Measurements from ENCODE around the gene SENP1. TPM values are rescaled to one million over a fixed set of nuclear protein-coding genes. Genes with fewer than 3 reads are reported as not detected.
"Not testable (repeated sequence)": the region's sequence is repeated elsewhere in the genome, so short reads cannot be mapped to it uniquely, and the experiment has no call there.

Gene SENP1
- polyA plus RNA-seq, 1 donor from 2014 or later: 14.0 TPM

DNA sequence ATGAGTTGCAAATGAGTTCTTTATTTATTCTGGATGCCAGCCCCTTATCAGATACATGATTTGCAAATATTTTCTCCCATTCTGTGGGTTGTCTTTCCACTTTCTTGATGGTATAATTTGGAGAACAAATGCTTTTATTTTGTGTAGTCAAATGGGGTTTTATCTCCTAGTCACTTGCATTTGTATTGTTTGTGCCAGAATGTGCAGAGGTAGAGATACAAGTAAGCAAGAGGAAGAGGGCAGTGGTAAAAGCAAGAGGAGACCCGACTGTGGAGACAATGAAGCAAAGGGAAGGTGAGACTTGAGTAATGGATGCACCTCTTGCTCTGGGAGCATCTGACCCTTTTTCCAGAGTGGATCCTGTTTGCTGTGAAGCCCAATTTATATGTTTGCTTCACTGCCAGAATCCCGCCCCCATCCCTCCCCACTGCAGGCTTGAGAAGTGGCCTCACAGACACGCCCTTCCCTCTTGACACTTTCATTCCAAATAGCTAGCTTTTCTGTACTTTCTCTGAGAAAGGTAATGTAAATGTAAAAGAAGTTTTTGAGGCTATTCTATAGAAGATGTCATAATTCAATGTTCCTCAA is 12.5 kb upstream of the SENP1 start:
- H3K4me2 ChIP-seq (ENCODE audit: low read length): peak overlapping the region; percentile 52
- H3K9me3 ChIP-seq (ENCODE audit: low read length): no peaks in the 10 kb centered on the region
- H3K79me2 ChIP-seq (replicated peaks; ENCODE audit: insufficient read depth, low read length): peaks cover 16% of the 10 kb centered on the region
- peak overlapping the region; percentile 83 for H3K27ac ChIP-seq (ENCODE audit: low read length)
- no peaks in the 10 kb centered on the region for H3K27me3 ChIP-seq (ENCODE audit: insufficient read depth, low read depth, low read length)
- H3K36me3 ChIP-seq (ENCODE audit: insufficient read depth, low read length): no peaks in the 10 kb centered on the region
- no peaks in the 10 kb centered on the region for H3K9me2 ChIP-seq (ENCODE audit: insufficient read depth, low read length)
- no peaks in the 10 kb centered on the region for H3F3A ChIP-seq (ENCODE audit: insufficient read depth, low read length, poor library complexity, severe bottlenecking)
- H3K4me3 ChIP-seq (ENCODE audit: low read length): peak overlapping the region; percentile 84
- TF ChIP-seq, protein P1, sequence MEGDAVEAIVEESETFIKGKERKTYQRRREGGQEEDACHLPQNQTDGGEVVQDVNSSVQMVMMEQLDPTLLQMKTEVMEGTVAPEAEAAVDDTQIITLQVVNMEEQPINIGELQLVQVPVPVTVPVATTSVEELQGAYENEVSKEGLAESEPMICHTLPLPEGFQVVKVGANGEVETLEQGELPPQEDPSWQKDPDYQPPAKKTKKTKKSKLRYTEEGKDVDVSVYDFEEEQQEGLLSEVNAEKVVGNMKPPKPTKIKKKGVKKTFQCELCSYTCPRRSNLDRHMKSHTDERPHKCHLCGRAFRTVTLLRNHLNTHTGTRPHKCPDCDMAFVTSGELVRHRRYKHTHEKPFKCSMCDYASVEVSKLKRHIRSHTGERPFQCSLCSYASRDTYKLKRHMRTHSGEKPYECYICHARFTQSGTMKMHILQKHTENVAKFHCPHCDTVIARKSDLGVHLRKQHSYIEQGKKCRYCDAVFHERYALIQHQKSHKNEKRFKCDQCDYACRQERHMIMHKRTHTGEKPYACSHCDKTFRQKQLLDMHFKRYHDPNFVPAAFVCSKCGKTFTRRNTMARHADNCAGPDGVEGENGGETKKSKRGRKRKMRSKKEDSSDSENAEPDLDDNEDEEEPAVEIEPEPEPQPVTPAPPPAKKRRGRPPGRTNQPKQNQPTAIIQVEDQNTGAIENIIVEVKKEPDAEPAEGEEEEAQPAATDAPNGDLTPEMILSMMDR (IDR thresholded peaks at IDR 0.05; ENCODE audit: poor library complexity, severe bottlenecking): no peak
- no peak for TF ChIP-seq SMC3 (conservative IDR thresholded peaks at IDR 0.05; ENCODE audit: poor library complexity)
- TF ChIP-seq EP300 (conservative IDR thresholded peaks at IDR 0.05; ENCODE audit: poor library complexity, severe bottlenecking): no peak
- H3K9ac ChIP-seq (ENCODE audit: low read length): peak overlapping the region; percentile 81
- no peaks in the 10 kb centered on the region for H4K20me1 ChIP-seq (ENCODE audit: insufficient read depth)
- H2AFZ ChIP-seq (ENCODE audit: low read depth, low read length): peak overlapping the region; percentile 86

GRCh38 chr12:48115957-48116356 is 10.1 kb upstream of the SENP1 start:
- no peak overlapping the region for H3K4me3 ChIP-seq (ENCODE audit: low read length)
- no peak overlapping the region for H3K9ac ChIP-seq (ENCODE audit: low read length)
- H3F3A ChIP-seq (ENCODE audit: insufficient read depth, low read length, poor library complexity, severe bottlenecking): no peaks in the 10 kb centered on the region
- peaks cover 8% of the 10 kb centered on the region for H3K79me2 ChIP-seq (replicated peaks; ENCODE audit: insufficient read depth, low read length)
- no peaks in the 10 kb centered on the region for H3K9me2 ChIP-seq (ENCODE audit: insufficient read depth, low read length)
- TF ChIP-seq EZH2 (IDR thresholded peaks at IDR 0.05; ENCODE audit: borderline replicate concordance, insufficient read depth, low read length, poor library complexity, severe bottlenecking): no peak
- TF ChIP-seq SMC3 (conservative IDR thresholded peaks at IDR 0.05; ENCODE audit: poor library complexity): no peak
- no peak for TF ChIP-seq TAF1 (IDR thresholded peaks at IDR 0.05; ENCODE audit: low read depth)
- TF ChIP-seq EP300 (conservative IDR thresholded peaks at IDR 0.05; ENCODE audit: poor library complexity, severe bottlenecking): no peak
- TF ChIP-seq REST (IDR thresholded peaks at IDR 0.05; ENCODE audit: borderline replicate concordance): no peak
- TF ChIP-seq RAD21 (conservative IDR thresholded peaks at IDR 0.05): no peak
- TF ChIP-seq, protein P1 (IDR thresholded peaks at IDR 0.05; ENCODE audit: poor library complexity, severe bottlenecking): no peak
- no peak for TF ChIP-seq POLR2AphosphoS5 (IDR thresholded peaks at IDR 0.05)
- TF ChIP-seq MXI1 (conservative IDR thresholded peaks at IDR 0.05; ENCODE audit: poor library complexity, severe bottlenecking): no peak
- H2AFZ ChIP-seq (ENCODE audit: low read depth, low read length): no peak overlapping the region
- H4K20me1 ChIP-seq (ENCODE audit: insufficient read depth): no peaks in the 10 kb centered on the region
- no peaks in the 10 kb centered on the region for H3K27me3 ChIP-seq (ENCODE audit: insufficient read depth, low read depth, low read length)
- no peak overlapping the region for H3K27ac ChIP-seq (ENCODE audit: low read length)
- H3K9me3 ChIP-seq (ENCODE audit: low read length): no peaks in the 10 kb centered on the region
- H3K4me2 ChIP-seq (ENCODE audit: low read length): no peak overlapping the region
- no peaks in the 10 kb centered on the region for H3K36me3 ChIP-seq (ENCODE audit: insufficient read depth, low read length)

- H3K27ac ChIP-seq (ENCODE audit: low read length); H3K36me3 ChIP-seq (ENCODE audit: insufficient read depth, low read length); H3K79me2 ChIP-seq (replicated peaks; ENCODE audit: insufficient read depth, low read length); H3K9ac ChIP-seq (ENCODE audit: low read length); H3F3A ChIP-seq (ENCODE audit: insufficient read depth, low read length, poor library complexity, severe bottlenecking); H2AFZ ChIP-seq (ENCODE audit: low read depth, low read length); H3K27me3 ChIP-seq (ENCODE audit: insufficient read depth, low read depth, low read length); H3K4me3 ChIP-seq (ENCODE audit: low read length); H3K9me2 ChIP-seq (ENCODE audit: insufficient read depth, low read length); H3K4me2 ChIP-seq (ENCODE audit: low read length); H3K9me3 ChIP-seq (ENCODE audit: low read length); H4K20me1 ChIP-seq (ENCODE audit: insufficient read depth): not testable (repeated sequence)
Measured at GRCh38 chr12:48111312-48111693, 5.4 kb upstream of the SENP1 start.
